Colonic mucosa (tissue), 4 donors: ENCODE data around the gene PET100. TPM values are rescaled to one million over a fixed set of nuclear protein-coding genes. Genes with fewer than 3 reads are reported as not detected.

Experiments
- DNase-seq: peaks from one replicate; pipeline ENCODE4 v3.0.0-alpha.2; 2020
- H3K27ac ChIP-seq: fragments of 200-600 bp; one replicate; pipeline ENCODE4 v1.8.0; 2021
- H3K27me3 ChIP-seq: fragments of 200-600 bp; one replicate; pipeline ENCODE4 v1.8.0; 2021
- H3K36me3 ChIP-seq: fragments of 200-600 bp; one replicate; pipeline ENCODE4 v1.8.0; 2021
- H3K4me1 ChIP-seq: fragments of 200-600 bp; one replicate; pipeline ENCODE4 v1.8.0; 2021; ENCODE audit warnings: mild to moderate bottlenecking
- H3K4me3 ChIP-seq: fragments of 200-600 bp; one replicate; pipeline ENCODE4 v1.8.0; 2021
- H3K9ac ChIP-seq, 2 donors: one replicate each; pipeline ENCODE4 v1.7.0; 2013; ENCODE audit warnings: control low read depth in 2 of 2, low read depth in 2 of 2, low read length in 2 of 2
- H3K9me3 ChIP-seq: fragments of 200-600 bp; one replicate; pipeline ENCODE4 v1.8.0; 2021
- CTCF ChIP-seq: fragments of 200-600 bp; IDR thresholded peaks from one replicate; pipeline ENCODE4 v1.8.0; 2022; ENCODE audit warnings: antibody characterized with exemption, mild to moderate bottlenecking
- intact Hi-C: fragments of 100-400 bp; cut with DNase I; formaldehyde crosslinking; loops from one replicate; pipeline ENCODE4 v1.14.1; 2022
- total RNA-seq, 2 donors: library from RNA; stranded (reverse); fragmentation: NEBNext Ultra II Directional in 1 of 2; extraction: Animal tissue kit (Norgen Biotek cat#: 25700) in 1 of 2; gene quantifications; one replicate each; pipeline ENCODE4 v1.2.1, GENCODE V29; 2021
- donor health status: healthy.
- donor health status: DM: no; HTN: no; CAD: no.
- donor health status: DM: no; HTN: no; CAD: no.

PET100 gene
- total RNA-seq, 2 donors from 2014 or later = 118 to 141 TPM

GRCh38 chr19:7607874-7608560, 21.6 kb upstream of the PET100 start:
- TF ChIP-seq CTCF = no peak
- Histone ChIP-seq H3K27ac (no peak overlapping the region), H3K4me1 (no peaks in the 10 kb centered on the region), H3K9me3 (no peaks in the 10 kb centered on the region), H3K36me3 (no peaks in the 10 kb centered on the region), H3K27me3 (no peaks in the 10 kb centered on the region), H3K4me3 (no peak overlapping the region), H3K9ac (no peak overlapping the region)
- intact Hi-C loops = no loop called here
- no peak for DNase-seq

- DNase-seq = no peak
- H3K4me1 ChIP-seq = no peaks in the 10 kb centered on the region
- no peak overlapping the region for H3K27ac ChIP-seq
- H3K9me3 ChIP-seq = no peaks in the 10 kb centered on the region
- no peak overlapping the region for H3K4me3 ChIP-seq
- TF ChIP-seq CTCF = no peak
- intact Hi-C loops = no loop called here
- no peaks in the 10 kb centered on the region for H3K27me3 ChIP-seq
- no peaks in the 10 kb centered on the region for H3K36me3 ChIP-seq
- H3K9ac ChIP-seq = no peak overlapping the region
Measured at GRCh38 chr19:7610491-7611240, 18.9 kb upstream of the PET100 start.

GRCh38 chr19:7611541-7612279, 17.9 kb upstream of the PET100 start:
- TF ChIP-seq CTCF = no peak
- no peak overlapping the region for H3K27ac ChIP-seq
- intact Hi-C loops = no loop called here
- H3K4me1 ChIP-seq = no peaks in the 10 kb centered on the region
- no peak for DNase-seq
- H3K27me3 ChIP-seq = no peaks in the 10 kb centered on the region
- no peak overlapping the region for H3K4me3 ChIP-seq
- no peaks in the 10 kb centered on the region for H3K9me3 ChIP-seq
- H3K36me3 ChIP-seq = no peaks in the 10 kb centered on the region
- H3K9ac ChIP-seq = no peak overlapping the region

- H3K27ac ChIP-seq = no peak overlapping the region
- no peaks in the 10 kb centered on the region for H3K36me3 ChIP-seq
- H3K9ac ChIP-seq = no peak overlapping the region
- DNase-seq = no peak
- intact Hi-C loops = no loop called here
- no peak overlapping the region for H3K4me3 ChIP-seq
- no peaks in the 10 kb centered on the region for H3K4me1 ChIP-seq
- no peaks in the 10 kb centered on the region for H3K9me3 ChIP-seq
- TF ChIP-seq CTCF = no peak
- no peaks in the 10 kb centered on the region for H3K27me3 ChIP-seq
Measured at GRCh38 chr19:7612282-7613274, 17.0 kb upstream of the PET100 start.
